ENCODE results near the gene QSER1.
"Not testable (repeated sequence)": the region's sequence is repeated elsewhere in the genome, so short reads cannot be mapped to it uniquely, and the experiment has no call there.

The QSER1 gene

DNA sequence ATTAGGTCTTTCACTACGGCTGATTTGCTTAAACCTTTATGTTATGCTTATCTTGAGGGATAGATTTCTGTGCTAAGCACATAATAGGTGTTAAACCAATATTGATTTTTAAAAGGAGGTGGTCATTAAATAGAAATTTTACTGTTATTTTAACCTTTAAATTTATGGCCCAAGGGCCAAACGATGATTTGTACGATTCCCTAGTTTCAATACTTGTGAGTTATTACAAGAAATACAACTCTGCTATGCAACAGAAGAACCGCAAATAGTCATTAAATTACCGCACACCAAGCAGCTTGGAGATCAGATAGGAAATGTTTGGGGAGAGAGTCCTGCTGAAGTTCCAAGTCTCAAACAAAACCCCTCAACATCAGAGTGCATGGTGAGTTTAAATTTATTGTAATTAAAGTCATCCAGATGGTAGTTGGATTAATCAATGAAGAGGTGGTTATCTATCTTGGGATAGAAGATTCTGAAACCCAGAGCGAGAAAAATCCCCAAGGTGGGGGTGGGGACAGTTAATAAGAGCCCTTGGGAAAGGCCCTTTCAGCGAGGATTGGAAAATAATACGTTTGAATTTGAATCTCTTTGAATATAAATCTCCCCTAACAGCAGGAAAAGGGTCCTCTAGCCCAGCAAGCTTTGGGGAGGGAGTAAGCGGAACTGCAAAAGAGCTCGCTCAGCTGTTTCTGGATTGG, 805 bp upstream of the QSER1 start:
- DNase-seq = no peak

DNA sequence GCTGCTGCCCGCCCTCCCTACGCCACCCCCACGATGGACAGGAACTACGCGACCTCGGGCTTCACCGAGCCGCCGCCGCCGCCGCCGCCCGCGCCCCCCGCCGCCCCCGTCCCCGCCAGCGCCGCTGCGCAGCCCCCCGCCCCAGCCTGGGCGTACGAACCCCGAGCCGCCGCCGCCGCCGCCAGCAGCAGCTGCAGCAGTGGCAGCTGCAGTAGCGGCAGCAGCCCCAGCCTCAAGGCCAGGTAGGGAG, 407 bp downstream of the QSER1 start:
- peak; percentile 59 for DNase-seq

- DNase-seq = peak; percentile 56
Observed at GRCh38 chr11:32893343-32894148, 935 bp downstream of the QSER1 start.

- no peak for DNase-seq
Observed at GRCh38 chr11:32894149-32894827, 1.7 kb downstream of the QSER1 start.

DNA sequence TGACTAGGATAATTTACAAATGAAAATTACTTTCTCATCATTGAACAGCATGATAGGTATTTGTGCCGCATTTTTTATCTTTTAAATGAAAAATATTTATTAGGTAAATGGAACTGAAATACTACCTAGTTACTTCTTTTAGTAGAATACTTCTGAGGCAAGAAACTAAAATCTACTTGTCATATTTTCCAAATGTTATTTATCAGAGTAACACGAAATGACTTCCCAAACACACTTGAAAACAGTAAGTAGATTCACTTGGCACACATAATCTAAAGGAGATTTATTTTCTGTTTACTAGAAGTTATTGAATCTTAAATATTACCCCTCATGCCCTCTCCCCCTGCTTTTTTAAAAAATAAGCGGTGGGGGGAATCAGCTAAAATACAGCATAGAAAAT, 2.3 kb downstream of the QSER1 start:
- no peak for DNase-seq

- DNase-seq = no peak
Observed at GRCh38 chr11:32895471-32895870, 2.9 kb downstream of the QSER1 start.

- no peak for DNase-seq
Observed at GRCh38 chr11:32897103-32897502, 4.5 kb downstream of the QSER1 start.

DNA sequence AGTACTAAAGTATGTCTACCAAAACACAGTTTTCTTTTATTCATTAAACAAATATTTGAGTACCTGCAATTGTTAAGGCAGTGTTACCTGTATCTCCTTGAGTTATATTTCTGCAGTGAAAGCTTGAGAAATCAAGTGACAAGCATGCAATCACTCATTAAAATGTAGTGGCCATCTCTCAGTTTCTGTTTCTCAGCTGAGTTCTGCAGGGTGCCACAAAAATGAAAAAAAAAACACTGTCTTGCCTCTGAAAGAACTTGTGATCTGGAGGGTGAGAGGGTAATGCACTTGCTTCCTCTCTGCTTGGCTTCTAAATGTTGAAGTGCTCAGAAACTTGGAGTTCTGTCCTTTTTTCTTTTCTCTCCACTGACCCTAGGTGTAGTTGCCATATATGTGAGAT, 6.8 kb downstream of the QSER1 start:
- no peak for DNase-seq

- DNase-seq = no peak
Observed at GRCh38 chr11:32902089-32902665, 9.6 kb downstream of the QSER1 start.

GRCh38 chr11:32905028-32905667, 12.5 kb downstream of the QSER1 start:
- no peak for DNase-seq

DNA sequence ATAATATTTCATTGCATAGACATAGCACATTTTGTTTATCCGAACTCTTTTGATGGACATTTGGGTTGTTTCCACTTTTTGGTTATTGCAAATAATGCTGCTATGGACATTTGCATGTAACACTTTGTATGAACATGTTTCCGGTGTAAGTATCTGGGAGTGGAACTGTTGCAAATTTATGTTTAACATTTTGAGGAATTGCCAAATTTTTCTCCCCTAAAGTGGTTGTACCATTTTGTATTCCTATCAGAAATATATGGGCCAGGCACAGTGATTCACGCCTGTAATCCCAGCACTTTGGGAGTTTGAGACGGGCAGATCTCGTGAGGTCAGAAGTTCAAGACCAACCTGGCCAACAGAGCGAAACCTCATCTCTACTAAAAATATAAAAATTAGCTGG, 16.0 kb downstream of the QSER1 start:
- DNase-seq = no peak

GRCh38 chr11:32911413-32911812, 18.8 kb downstream of the QSER1 start:
- no peak for DNase-seq

DNA sequence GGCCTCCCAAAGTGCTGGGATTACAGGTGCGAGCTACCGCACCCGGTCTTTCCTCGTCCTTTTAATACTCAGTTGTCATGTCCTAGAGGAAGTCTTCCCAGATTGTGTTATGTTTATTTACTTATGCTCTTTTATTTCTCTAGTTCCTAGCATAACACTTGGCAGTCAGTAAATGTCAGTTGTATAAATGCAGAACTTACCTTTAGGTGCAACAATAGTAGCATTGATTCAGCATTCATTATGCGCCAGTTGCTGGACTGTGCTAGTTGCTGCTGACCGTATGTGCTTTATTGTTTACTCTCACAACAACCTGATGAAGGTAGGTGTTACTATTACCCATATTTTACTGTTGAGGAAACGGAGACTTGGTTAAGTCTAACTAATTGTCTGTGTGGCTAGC, 20.8 kb downstream of the QSER1 start:
- DNase-seq = no peak

GRCh38 chr11:32916361-32916760, 23.8 kb downstream of the QSER1 start:
- no peak for DNase-seq

DNA sequence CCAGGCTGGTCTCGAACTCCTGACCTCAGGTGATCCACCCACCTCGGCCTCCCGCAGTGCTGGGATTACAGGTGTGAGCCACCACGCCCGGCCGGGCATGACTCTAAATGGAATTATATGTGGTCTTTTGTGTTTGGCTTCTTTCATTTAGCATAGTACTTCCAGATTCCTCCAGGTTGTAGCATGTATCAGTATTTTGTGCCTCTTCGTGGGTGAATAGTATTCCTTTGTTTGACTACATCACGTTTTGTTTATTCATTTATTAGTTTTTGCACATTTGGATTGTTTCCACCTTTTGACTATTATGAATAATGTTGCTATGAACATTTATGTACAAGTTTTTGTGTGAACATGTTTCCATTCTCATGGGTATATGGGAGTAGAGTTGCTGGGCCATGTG, 24.4 kb downstream of the QSER1 start:
- DNase-seq = no peak

DNA sequence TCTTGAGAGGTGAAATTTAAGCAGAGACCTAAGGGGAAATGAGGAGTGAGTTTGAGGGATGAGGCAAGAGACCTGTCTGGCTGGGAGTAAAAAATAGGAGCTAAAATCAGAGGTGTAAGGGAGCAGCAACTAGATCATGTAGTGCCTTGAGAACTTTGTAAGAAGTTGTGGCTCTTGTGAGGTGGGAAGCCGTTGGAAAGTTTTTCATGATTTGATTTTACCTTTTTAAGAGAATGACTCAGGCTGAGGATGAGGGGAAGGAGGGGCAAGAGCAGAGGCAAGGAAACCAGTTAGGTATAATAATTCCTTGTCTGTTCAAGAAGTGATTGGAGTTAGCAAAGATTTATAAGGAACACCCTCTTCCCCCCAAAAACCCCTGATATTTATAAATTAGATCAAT, 25.8 kb downstream of the QSER1 start:
- DNase-seq = no peak

- DNase-seq = no peak
Observed at GRCh38 chr11:32919338-32919737, 26.7 kb downstream of the QSER1 start.

- no peak for DNase-seq
Observed at GRCh38 chr11:32920570-32920969, 28.0 kb downstream of the QSER1 start.

- DNase-seq = no peak
Observed at GRCh38 chr11:32921204-32921603, 28.6 kb downstream of the QSER1 start.

GRCh38 chr11:32931606-32932005, 39.0 kb downstream of the QSER1 start:
- DNase-seq = no peak

DNA sequence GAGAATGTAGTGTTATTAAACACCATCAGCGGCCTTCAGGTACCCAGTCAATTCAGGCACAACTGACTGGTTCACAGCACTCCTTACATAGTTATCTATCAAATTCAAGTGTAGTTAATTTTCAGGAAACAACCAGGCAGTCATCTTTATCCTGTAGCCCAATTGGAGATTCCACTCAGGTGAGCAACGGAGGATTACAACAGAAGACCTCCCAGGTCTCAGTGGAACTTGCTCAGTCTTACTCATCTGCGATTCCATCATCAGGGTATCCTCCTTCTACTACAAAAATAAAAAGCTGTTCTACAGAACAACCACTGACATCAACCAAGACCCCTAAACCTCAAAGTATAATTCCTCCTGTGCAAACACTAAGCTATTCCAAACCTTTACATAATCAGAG, 39.6 kb downstream of the QSER1 start:
- DNase-seq = no peak

- no peak for DNase-seq
Observed at GRCh38 chr11:32935462-32936029, 42.9 kb downstream of the QSER1 start.

DNA sequence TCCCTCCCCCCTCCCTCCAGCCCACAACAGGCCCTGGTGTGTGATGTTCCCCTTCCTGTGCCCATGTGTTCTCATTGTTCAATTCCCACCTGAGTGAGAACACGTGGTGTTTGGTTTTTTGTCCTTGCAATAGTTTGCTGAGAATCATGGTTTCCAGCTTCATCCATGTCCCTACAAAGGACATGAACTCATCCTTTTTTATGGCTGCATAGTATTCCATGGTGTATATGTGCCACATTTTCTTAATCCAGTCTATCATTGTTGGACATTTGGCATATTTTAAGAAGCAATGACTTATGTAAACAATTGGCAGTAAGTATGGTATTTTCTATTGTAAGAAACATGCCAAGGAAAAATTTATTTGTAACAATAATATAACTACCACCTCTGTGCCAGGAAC, 43.6 kb downstream of the QSER1 start:
- not testable (repeated sequence) for DNase-seq

Data from stimulated activated CD4-positive, alpha-beta T cell treated with anti-CD3 and anti-CD28 coated beads, Interleukin-4, amount 100 ng/mL, for 1 hour (primary cell).